BLaER1 (cell line): Measurements from ENCODE around the gene LDB1.

ENCODE experiments used
- H3K27ac ChIP-seq: shearing (Covaris generic); formaldehyde crosslinking; 2 replicates; pipeline ENCODE4 v1.8.1; 2022
- H3K27me3 ChIP-seq: shearing (Covaris generic); formaldehyde crosslinking; 2 replicates; pipeline ENCODE4 v1.8.1; 2022
- H3K36me3 ChIP-seq: shearing (Covaris generic); formaldehyde crosslinking; 2 replicates; pipeline ENCODE4 v1.8.1; 2022
- H3K4me1 ChIP-seq: shearing (Covaris generic); formaldehyde crosslinking; 2 replicates; pipeline ENCODE4 v1.8.1; 2022
- H3K4me2 ChIP-seq: shearing (Covaris generic); formaldehyde crosslinking; 2 replicates; pipeline ENCODE4 v1.8.1; 2022
- H3K4me3 ChIP-seq: shearing (Covaris generic); formaldehyde crosslinking; 2 replicates; pipeline ENCODE4 v1.8.1; 2022
- H3K9ac ChIP-seq: shearing (Covaris generic); formaldehyde crosslinking; 2 replicates; pipeline ENCODE4 v1.8.1; 2022
- H3K9me3 ChIP-seq: shearing (Covaris generic); formaldehyde crosslinking; 2 replicates; pipeline ENCODE4 v1.8.1; 2022
- H4K20me1 ChIP-seq: shearing (Covaris generic); formaldehyde crosslinking; 2 replicates; pipeline ENCODE4 v1.8.1; 2022
- Cebpa-rat ChIP-seq: shearing (Covaris generic); IDR thresholded peaks from 2 replicates; pipeline ENCODE4 v1.8.1; 2022

LDB1 gene

DNA sequence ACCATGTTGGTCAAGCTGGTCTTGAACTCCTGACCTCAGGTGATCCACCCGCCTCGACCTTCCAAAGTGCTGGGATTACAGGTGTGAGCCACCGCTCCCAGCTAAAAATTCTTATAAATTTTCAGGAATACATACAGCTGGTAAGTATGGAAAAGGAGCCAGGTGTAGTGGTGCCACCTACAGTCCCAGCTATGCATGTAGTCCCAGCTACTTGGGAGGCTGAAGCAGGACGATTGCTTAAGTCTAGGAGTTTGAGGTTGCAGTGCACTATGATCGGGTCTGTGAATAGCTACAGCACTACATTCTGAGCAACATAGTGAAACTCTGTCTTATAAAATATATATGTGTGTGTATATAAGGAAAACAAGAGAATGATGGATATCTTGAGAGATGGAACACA, 19.0 kb downstream of the LDB1 start:
- no peak for TF ChIP-seq Cebpa-rat
- H3K4me2 ChIP-seq = no peak overlapping the region
- no peak overlapping the region for H3K27ac ChIP-seq
- peaks cover 54% of the 10 kb centered on the region for H3K36me3 ChIP-seq
- no peak overlapping the region for H3K9ac ChIP-seq
- H3K4me3 ChIP-seq = no peak overlapping the region
- peaks cover 20% of the 10 kb centered on the region for H3K4me1 ChIP-seq
- no peaks in the 10 kb centered on the region for H3K9me3 ChIP-seq
- peaks cover 19% of the 10 kb centered on the region; the same call in 1 of the 2 replicates for H4K20me1 ChIP-seq
- no peaks in the 10 kb centered on the region for H3K27me3 ChIP-seq

GRCh38 chr10:102096449-102096848, 23.7 kb downstream of the LDB1 start:
- Histone ChIP-seq H3K27ac (no peak overlapping the region), H3K36me3 (peaks cover 15% of the 10 kb centered on the region), H3K27me3 (no peaks in the 10 kb centered on the region), H3K9me3 (no peaks in the 10 kb centered on the region), H4K20me1 (no peaks in the 10 kb centered on the region), H3K4me1 (no peaks in the 10 kb centered on the region), H3K4me2 (no peak overlapping the region), H3K9ac (no peak overlapping the region), H3K4me3 (no peak overlapping the region)
- no peak for TF ChIP-seq Cebpa-rat

DNA sequence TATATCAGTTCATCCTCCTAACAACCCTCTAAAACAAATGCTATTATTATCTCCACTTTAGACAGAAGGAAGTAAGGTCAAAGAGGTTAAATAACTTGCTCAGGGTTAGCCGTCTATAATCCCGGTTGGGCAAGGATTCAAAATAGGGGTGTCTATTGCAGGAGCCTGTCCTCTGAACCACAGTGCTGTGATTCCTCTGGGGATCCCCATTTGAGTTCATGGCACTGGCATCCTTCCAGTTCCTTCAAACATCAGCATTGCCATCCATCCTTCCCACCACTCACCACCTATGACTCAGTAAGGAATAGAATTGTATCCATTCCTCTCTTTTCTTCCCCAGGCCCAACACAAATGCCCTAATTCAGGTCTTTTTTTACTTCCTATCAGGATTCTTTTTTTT, 29.4 kb downstream of the LDB1 start:
- H3K36me3 ChIP-seq = no peaks in the 10 kb centered on the region
- H3K4me1 ChIP-seq = no peaks in the 10 kb centered on the region
- H3K4me3 ChIP-seq = no peak overlapping the region
- H3K4me2 ChIP-seq = no peak overlapping the region
- no peak overlapping the region for H3K27ac ChIP-seq
- TF ChIP-seq Cebpa-rat = no peak
- no peaks in the 10 kb centered on the region for H3K27me3 ChIP-seq
- no peak overlapping the region for H3K9ac ChIP-seq
- H3K9me3 ChIP-seq = no peaks in the 10 kb centered on the region
- no peaks in the 10 kb centered on the region for H4K20me1 ChIP-seq

GRCh38 chr10:102086196-102086595, 34.0 kb downstream of the LDB1 start:
- no peak overlapping the region for H3K27ac ChIP-seq
- TF ChIP-seq Cebpa-rat = no peak
- no peaks in the 10 kb centered on the region for H3K9me3 ChIP-seq
- H3K4me3 ChIP-seq = no peak overlapping the region
- no peaks in the 10 kb centered on the region for H3K27me3 ChIP-seq
- H3K4me1 ChIP-seq = no peaks in the 10 kb centered on the region
- H3K4me2 ChIP-seq = no peak overlapping the region
- H3K36me3 ChIP-seq = no peaks in the 10 kb centered on the region
- H4K20me1 ChIP-seq = no peaks in the 10 kb centered on the region
- no peak overlapping the region for H3K9ac ChIP-seq

DNA sequence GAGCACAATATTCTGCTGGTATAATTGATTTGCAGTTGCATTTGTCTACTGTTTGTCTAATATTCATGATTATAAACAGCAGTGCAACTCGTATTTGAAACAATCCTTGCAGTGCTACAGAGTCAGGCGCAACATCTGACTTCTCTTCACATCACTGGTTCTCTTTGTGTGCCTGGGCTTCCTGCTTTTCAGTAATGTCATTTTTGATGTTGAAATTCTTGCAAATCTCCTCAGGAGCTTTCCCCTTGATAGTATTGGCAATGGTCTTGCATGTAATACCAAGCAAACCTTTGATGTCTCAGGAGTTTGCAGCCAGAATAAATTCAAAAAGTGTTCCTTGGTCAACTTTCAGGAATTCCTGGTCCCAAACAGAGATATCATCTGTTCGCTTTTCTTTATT, 34.8 kb downstream of the LDB1 start:
- Histone ChIP-seq H4K20me1 (no peaks in the 10 kb centered on the region), H3K36me3 (no peaks in the 10 kb centered on the region), H3K4me3 (no peak overlapping the region), H3K9me3 (no peaks in the 10 kb centered on the region), H3K27me3 (no peaks in the 10 kb centered on the region), H3K4me2 (no peak overlapping the region), H3K27ac (no peak overlapping the region), H3K9ac (no peak overlapping the region), H3K4me1 (no peaks in the 10 kb centered on the region)
- no peak for TF ChIP-seq Cebpa-rat

- Histone ChIP-seq H3K4me2 (no peak overlapping the region), H4K20me1 (no peaks in the 10 kb centered on the region), H3K9me3 (no peaks in the 10 kb centered on the region), H3K4me1 (no peaks in the 10 kb centered on the region), H3K36me3 (no peaks in the 10 kb centered on the region), H3K9ac (no peak overlapping the region), H3K4me3 (no peak overlapping the region), H3K27ac (no peak overlapping the region), H3K27me3 (no peaks in the 10 kb centered on the region)
- TF ChIP-seq Cebpa-rat = no peak
Measured at GRCh38 chr10:102083541-102083940, 36.6 kb downstream of the LDB1 start.

DNA sequence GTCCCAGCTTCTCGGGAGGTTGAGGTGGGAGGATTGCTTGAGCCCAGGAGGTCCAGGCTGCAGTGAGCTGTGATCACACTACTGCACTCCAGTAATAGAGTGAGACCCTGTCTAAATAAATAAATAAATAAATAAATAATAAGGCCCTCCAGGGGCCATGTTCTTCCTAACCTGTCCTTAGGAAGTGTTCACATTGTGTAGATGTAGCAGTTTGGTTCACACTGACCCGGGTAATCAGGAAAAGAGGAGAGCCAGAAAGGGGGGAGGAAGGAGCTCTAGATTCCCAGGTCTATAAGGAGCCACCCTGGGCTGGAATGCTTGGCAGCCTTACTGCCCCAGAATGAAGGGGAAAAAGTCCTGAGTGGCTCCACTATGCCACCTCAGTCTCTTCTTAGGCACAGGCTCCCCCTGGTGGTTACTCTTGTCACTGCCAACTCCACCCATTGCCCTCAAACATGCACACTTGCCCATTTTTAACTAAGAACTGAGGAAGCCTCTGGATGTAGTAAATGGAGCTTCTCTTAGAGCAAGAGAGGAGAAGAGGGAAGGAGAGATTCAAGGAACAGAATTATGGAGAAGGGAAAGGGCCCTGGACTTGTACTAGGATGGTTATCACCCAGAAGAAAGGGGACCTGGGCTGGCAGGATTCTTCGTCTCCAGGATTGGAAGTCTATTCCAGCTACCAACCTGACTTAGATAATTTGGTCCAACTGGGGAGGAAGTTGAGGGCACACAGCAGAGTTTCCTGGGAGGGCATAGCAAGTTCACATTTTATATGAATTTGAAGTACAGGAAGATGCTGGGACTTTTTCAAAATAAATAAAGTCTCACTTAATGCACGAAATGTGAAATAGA, 47.3 kb downstream of the LDB1 start:
- no peaks in the 10 kb centered on the region for H3K27me3 ChIP-seq
- peaks cover 26% of the 10 kb centered on the region for H4K20me1 ChIP-seq
- no peaks in the 10 kb centered on the region for H3K9me3 ChIP-seq
- peaks cover 2% of the 10 kb centered on the region; the same call in 1 of the 2 replicates for H3K4me1 ChIP-seq
- no peak for TF ChIP-seq Cebpa-rat
- no peak overlapping the region for H3K27ac ChIP-seq
- H3K9ac ChIP-seq = no peak overlapping the region
- no peak overlapping the region for H3K4me2 ChIP-seq
- H3K4me3 ChIP-seq = no peak overlapping the region
- H3K36me3 ChIP-seq = peaks cover 24% of the 10 kb centered on the region

DNA sequence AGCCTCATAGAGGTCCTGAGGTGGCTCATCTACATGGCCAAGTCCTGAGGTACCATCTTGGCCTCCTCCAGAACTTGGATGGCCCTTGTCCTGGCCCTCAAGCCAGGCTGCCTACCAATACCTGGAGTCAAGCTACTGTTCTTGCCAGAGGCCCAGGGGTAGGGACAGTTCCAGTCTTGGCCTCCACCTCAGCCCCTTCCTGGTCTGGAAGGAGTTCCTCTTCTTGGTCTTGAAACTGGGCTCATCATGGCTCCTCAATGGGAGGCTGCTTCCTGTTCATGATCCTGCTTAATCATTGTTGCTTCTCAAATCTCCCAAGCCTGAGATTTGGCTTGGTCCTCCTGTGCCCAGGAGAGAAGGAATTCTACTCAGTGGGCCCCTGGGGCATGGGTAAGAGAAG, 51.1 kb downstream of the LDB1 start:
- peaks cover 30% of the 10 kb centered on the region for H3K4me1 ChIP-seq
- TF ChIP-seq Cebpa-rat = no peak
- H3K27me3 ChIP-seq = no peaks in the 10 kb centered on the region
- no peak overlapping the region for H3K4me2 ChIP-seq
- no peak overlapping the region for H3K4me3 ChIP-seq
- H3K36me3 ChIP-seq = peaks cover 39% of the 10 kb centered on the region
- H3K9me3 ChIP-seq = no peaks in the 10 kb centered on the region
- H3K27ac ChIP-seq = no peak overlapping the region
- H4K20me1 ChIP-seq = peaks cover 50% of the 10 kb centered on the region
- H3K9ac ChIP-seq = no peak overlapping the region

- H3K4me2 ChIP-seq = no peak overlapping the region
- no peaks in the 10 kb centered on the region for H3K27me3 ChIP-seq
- no peak overlapping the region for H3K27ac ChIP-seq
- peaks cover 50% of the 10 kb centered on the region for H4K20me1 ChIP-seq
- H3K9me3 ChIP-seq = no peaks in the 10 kb centered on the region
- peaks cover 30% of the 10 kb centered on the region for H3K4me1 ChIP-seq
- H3K4me3 ChIP-seq = no peak overlapping the region
- TF ChIP-seq Cebpa-rat = no peak
- peaks cover 39% of the 10 kb centered on the region for H3K36me3 ChIP-seq
- H3K9ac ChIP-seq = no peak overlapping the region
Measured at GRCh38 chr10:102068216-102068615, 52.0 kb downstream of the LDB1 start.

GRCh38 chr10:102067091-102067916, 52.9 kb downstream of the LDB1 start:
- Histone ChIP-seq H3K4me3 (peak overlapping the region; percentile 90; the same call in 1 of the 2 replicates), H3K4me2 (peak overlapping the region; percentile 99), H4K20me1 (peaks cover 50% of the 10 kb centered on the region), H3K9me3 (no peaks in the 10 kb centered on the region), H3K36me3 (peaks cover 39% of the 10 kb centered on the region), H3K27me3 (no peaks in the 10 kb centered on the region), H3K9ac (peak overlapping the region; percentile 89), H3K4me1 (peaks cover 30% of the 10 kb centered on the region), H3K27ac (peak overlapping the region; percentile 30; the same call in 1 of the 2 replicates)
- no peak for TF ChIP-seq Cebpa-rat
